ENCODE measurements around the gene KAZN.

DNA sequence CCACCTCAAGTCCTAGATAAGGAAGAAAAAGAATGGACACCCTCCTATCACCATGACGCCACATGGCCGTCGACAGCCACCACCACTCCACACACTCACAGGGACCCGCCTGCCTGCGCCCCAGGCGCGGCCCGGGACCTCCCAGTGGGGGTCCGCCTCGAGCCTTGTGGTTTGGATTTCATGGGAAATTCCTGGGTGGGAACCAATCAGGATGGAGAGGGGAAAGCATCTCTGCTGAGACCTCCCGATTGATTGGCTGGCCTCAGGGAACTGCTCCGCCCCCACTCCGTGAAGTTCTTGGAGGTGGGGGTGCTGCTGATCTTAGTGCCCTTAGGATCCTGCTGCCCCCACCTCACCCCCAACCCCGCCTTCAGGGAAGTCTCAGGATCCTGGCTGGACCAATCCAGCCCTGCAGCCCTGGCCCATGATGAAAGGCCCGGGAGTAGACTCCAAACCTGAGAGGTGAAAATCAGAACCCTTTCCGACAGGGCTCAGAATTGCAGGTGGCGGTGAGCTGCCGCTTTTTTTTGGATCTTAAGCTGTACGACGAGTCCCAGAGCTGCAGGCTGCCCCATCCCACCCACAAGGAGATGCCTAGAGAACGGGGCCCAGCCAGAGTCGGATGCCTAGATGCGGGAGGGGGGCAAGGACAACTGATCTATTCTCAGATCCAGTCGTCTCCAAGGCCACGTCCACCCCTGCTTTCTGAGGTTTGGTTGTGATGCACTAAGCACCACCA is 526.0 kb downstream of the KAZN start:
- TF ChIP-seq, protein P1, sequence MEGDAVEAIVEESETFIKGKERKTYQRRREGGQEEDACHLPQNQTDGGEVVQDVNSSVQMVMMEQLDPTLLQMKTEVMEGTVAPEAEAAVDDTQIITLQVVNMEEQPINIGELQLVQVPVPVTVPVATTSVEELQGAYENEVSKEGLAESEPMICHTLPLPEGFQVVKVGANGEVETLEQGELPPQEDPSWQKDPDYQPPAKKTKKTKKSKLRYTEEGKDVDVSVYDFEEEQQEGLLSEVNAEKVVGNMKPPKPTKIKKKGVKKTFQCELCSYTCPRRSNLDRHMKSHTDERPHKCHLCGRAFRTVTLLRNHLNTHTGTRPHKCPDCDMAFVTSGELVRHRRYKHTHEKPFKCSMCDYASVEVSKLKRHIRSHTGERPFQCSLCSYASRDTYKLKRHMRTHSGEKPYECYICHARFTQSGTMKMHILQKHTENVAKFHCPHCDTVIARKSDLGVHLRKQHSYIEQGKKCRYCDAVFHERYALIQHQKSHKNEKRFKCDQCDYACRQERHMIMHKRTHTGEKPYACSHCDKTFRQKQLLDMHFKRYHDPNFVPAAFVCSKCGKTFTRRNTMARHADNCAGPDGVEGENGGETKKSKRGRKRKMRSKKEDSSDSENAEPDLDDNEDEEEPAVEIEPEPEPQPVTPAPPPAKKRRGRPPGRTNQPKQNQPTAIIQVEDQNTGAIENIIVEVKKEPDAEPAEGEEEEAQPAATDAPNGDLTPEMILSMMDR (IDR thresholded peaks at IDR 0.05 in 8 of 11, conservative IDR thresholded peaks at IDR 0.05 in 3 of 11) = no peak
- no peak for TF ChIP-seq POLR2AphosphoS5 (IDR thresholded peaks at IDR 0.05)
- TF ChIP-seq POLR2A (IDR thresholded peaks at IDR 0.05) = no peak
